GM12801 (cell line): Measurements from ENCODE around the gene RASGRP2.

Experiments used
- TF ChIP-seq, protein P1 (sequence below): IDR thresholded peaks from one replicate; pipeline ENCODE4 v1.5.1; 2011; ENCODE audit warnings: control low read depth; ENCODE audit not compliant: insufficient read length; ENCODE audit errors: extremely low read depth

Gene RASGRP2

DNA sequence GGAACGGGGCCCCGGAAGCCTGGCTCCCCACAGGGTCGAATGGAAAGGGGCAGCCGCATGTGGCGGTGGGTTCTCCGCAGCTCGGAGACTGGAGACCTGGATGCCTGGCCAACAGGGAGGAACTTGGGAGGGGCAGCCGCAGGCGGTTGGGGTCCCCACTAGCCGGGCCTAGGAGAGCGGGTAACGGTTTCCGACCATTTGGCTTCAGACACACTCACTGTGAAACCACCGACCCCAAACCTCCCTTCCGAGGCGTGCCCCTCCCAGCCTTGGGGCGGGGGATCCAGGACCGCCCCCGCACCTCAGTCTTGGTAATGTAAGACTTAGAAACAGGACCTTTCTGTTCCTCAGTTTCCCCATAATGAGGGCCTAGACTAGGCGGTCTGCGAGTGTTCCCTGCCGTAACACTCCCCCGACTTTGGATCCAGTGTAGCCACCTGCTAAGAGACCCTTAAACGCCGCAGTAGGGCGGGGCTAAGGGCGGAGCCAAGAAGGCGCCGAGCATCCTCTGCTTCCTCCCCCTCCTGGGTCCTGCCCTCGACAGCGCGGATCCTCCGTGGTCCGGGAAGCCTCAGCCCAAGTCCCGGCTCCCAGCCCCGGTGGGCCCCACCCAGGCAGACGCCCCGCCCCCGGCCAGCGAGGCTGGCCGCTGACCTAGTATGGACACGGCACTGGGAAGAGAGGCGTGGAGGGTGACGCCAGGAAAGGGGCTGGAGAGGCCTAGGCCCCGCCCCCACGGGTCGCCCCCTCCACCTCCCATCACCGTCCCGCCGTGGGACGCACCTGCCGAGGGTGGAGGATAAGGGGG is 1.8 kb upstream of the RASGRP2 start:
- TF ChIP-seq, protein P1, sequence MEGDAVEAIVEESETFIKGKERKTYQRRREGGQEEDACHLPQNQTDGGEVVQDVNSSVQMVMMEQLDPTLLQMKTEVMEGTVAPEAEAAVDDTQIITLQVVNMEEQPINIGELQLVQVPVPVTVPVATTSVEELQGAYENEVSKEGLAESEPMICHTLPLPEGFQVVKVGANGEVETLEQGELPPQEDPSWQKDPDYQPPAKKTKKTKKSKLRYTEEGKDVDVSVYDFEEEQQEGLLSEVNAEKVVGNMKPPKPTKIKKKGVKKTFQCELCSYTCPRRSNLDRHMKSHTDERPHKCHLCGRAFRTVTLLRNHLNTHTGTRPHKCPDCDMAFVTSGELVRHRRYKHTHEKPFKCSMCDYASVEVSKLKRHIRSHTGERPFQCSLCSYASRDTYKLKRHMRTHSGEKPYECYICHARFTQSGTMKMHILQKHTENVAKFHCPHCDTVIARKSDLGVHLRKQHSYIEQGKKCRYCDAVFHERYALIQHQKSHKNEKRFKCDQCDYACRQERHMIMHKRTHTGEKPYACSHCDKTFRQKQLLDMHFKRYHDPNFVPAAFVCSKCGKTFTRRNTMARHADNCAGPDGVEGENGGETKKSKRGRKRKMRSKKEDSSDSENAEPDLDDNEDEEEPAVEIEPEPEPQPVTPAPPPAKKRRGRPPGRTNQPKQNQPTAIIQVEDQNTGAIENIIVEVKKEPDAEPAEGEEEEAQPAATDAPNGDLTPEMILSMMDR = no peak

- TF ChIP-seq, protein P1 = no peak
Measured at GRCh38 chr11:64745189-64745520, 1.2 kb upstream of the RASGRP2 start.

GRCh38 chr11:64744544-64745188 is 724 bp upstream of the RASGRP2 start:
- TF ChIP-seq, protein P1 = no peak

DNA sequence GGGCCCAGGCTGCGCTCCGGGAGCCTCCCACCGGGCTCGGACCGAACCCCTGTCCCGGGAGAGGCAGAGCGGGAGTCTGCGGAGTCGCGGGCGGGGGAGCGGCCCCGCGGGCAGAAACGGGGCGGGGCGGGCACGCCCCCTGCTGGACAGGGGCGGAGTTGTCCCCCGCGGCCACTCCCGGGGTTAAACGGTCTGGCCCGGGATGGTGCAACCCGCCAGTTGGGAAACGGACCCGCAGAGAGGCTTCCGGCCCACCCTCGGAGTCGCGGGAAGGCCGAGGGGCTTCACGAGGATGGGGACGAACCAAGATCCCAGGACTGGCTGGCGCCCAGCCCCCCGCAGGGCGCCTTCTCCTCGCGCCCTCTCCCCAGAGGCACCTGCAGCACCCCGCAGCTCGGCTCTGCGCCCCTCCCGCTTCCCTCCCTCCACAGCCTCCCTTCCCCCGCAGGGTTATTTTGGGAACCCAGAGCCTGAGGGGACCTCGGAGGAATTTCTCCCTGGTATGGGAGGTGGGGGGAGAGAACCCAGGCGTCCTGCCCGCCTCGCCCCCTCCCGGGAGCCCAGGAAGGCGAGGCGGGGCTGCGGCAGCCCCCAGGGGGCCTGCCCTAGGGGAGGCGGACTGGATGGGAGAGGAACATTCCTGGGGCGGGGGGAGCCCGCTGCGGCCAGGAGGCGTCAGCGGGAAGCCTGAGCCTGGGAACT is 902 bp downstream of the RASGRP2 start:
- TF ChIP-seq, protein P1 = no peak

DNA sequence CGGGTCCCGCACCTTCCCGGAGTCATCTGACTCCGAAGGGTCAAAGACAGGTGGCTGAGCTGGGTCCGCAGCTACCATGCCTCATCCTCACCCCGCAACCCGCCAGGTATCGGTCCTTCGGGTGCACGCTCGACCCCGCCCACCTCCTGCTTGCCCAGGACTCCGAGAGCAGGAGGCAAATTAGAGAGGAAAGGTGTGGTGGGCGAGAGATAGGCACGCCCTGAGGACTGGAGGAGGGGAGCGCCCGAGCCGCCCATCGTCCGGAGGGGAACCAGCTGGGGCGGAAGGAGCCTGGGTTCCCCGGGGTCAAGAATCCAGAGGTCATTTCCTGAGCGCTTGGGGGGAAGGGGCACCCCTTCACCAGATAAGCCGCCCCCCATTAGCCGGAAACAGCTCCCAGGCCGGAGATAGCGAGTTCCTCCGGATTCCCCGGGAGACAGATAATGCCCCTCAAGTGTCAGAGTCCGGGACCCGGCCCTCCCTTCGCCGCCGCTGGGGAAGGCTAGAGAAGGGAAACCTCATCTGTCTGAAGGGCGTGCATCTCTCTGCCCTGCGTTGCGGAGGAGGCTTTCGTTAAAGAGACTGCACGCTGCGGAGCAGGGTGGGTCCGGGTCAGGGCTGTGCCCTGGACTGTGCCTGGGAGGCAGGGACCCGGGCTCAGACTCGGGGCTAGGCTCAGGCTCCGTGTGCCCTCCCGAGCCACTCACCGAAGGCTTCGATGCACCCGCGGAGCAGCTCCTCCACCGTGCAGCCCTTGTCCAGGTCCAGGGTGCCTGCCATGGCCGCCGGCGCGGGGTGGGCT is 1.7 kb downstream of the RASGRP2 start:
- TF ChIP-seq, protein P1 = no peak

GRCh38 chr11:64741375-64742086 is 2.4 kb downstream of the RASGRP2 start:
- TF ChIP-seq, protein P1 = no peak
